NCI-H345 treated with DMSO at 0.1 percent for 48 hours (cell line): ENCODE measurements around the gene NOC4L.
"Not testable (repeated sequence)": the region's sequence is repeated elsewhere in the genome, so short reads cannot be mapped to it uniquely, and the experiment has no call there.

Source experiments
- DNase-seq: peaks from one replicate; lab custom pipeline; 2025; ENCODE audit not compliant: unreplicated experiment; lab: John Stamatoyannopoulos, UW

Gene NOC4L

GRCh38 chr12:132142679-132143335 lies 1.4 kb upstream of the NOC4L start:
- no peak for DNase-seq

DNA sequence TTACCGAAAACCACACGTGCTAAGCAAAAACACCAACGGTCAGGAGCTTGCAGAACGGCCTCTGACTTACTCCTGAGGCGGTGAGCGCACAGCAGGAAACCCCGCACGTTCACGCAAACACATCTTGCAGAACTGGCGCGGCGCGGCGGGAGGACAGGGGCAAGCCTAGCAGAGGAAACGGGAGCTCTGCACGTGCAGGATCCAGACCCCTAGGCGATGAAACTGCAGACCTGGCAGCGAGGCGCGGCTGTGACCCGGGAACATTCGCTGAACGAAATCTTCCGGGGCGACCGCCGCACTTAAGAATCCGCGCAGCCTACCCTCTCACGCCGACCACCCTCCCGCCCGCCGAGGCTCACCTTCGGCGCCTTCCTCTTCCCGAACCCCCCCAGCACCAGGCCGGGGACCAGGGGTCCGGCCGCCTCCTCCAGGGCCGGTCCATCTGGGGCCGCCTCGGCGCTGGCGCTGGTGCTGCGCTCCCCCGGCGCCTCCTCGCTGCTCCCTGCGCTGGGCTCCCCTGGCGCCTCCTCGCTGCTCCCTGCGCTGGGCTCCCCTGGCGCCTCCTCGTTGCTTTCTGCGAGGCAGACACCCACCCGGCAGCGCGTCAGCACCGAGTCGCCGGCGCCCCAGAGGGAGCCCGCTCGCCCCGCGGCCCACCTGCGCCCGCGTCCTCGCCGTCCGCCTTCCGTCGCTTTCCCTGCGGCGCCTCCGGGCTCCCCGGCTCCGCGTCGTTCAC lies 753 bp upstream of the NOC4L start:
- no peak for DNase-seq

- DNase-seq, result no peak
These were observed 532 bp downstream of the NOC4L start for GRCh38 chr12:132144810-132145168.

DNA sequence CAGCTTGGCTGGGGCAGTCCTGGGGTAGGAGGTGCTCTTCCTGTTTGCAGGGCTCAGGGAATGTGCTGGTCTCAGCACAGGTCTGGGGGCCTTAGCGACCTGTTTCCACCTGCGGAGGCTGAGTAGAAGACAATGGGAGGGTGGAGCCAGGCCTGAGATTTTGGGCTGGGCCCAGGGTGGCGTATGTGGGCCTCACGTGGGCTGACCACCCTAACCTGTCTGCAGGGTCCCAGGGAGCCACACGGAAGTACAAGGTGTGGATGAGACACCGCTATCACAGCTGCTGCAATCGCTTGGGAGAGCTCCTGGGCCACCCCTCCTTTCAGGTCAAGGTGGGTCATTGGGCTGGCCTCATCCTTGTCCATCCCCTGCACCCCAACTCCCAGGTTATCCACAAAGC lies 1.1 kb downstream of the NOC4L start:
- DNase-seq, result no peak

DNA sequence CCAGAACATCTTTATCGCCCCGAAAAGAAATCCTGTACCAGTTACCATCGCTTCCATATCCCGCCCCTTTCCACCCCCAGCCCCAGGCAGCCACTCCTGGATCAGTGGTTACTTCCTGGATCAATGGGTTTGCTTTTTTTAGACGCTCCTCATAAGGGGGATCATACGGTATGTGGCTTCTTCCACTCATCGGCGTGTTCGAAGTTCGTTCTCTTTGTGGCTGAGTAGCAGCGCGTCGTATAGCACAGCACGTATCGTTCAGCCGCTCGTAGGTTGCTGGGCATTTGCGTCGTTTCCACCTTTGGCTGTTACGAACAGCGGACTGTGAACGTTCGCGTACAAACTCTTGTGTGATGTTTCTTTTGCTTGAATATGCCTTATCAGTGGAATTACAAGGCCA lies 1.8 kb downstream of the NOC4L start:
- no peak for DNase-seq

GRCh38 chr12:132146772-132147422 lies 2.6 kb downstream of the NOC4L start:
- no peak for DNase-seq

GRCh38 chr12:132147423-132148367 lies 3.4 kb downstream of the NOC4L start:
- no peak for DNase-seq

GRCh38 chr12:132148368-132149045 lies 4.2 kb downstream of the NOC4L start:
- DNase-seq, result no peak

- DNase-seq, result not testable (repeated sequence)
These were observed 5.3 kb downstream of the NOC4L start for GRCh38 chr12:132149526-132149925.

GRCh38 chr12:132150780-132151144 lies 6.5 kb downstream of the NOC4L start:
- DNase-seq, result no peak

GRCh38 chr12:132151145-132151765 lies 7.0 kb downstream of the NOC4L start:
- no peak for DNase-seq

GRCh38 chr12:132151766-132152410 lies 7.6 kb downstream of the NOC4L start:
- DNase-seq, result no peak

- DNase-seq, result no peak
These were observed 8.2 kb downstream of the NOC4L start for GRCh38 chr12:132152411-132152821.

GRCh38 chr12:132152953-132153352 lies 8.7 kb downstream of the NOC4L start:
- no peak for DNase-seq

GRCh38 chr12:132153501-132154340 lies 9.5 kb downstream of the NOC4L start:
- DNase-seq, result peak; percentile 83

DNA sequence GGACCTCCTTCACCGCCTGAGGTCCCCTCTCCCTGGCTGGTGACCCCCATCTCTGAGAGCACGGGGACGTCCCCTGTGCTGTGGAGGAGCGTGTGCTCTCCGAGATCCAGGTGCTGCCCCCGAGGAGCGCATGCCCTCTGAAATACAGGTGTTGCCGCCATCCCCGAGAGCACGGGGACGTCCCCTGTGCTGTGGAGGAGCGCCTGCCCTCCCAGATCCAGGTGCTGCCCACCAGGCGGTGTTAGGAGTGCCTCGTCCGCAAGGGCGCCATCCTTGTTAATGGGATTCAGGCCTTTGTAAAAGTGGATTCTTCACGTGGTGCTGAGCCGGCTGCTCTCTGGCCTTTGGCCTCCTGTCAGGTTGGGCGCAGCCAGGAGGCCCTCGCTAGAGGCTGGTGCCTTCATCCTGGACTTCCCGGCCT lies 10.1 kb downstream of the NOC4L start:
- DNase-seq, result peak; percentile 79

DNA sequence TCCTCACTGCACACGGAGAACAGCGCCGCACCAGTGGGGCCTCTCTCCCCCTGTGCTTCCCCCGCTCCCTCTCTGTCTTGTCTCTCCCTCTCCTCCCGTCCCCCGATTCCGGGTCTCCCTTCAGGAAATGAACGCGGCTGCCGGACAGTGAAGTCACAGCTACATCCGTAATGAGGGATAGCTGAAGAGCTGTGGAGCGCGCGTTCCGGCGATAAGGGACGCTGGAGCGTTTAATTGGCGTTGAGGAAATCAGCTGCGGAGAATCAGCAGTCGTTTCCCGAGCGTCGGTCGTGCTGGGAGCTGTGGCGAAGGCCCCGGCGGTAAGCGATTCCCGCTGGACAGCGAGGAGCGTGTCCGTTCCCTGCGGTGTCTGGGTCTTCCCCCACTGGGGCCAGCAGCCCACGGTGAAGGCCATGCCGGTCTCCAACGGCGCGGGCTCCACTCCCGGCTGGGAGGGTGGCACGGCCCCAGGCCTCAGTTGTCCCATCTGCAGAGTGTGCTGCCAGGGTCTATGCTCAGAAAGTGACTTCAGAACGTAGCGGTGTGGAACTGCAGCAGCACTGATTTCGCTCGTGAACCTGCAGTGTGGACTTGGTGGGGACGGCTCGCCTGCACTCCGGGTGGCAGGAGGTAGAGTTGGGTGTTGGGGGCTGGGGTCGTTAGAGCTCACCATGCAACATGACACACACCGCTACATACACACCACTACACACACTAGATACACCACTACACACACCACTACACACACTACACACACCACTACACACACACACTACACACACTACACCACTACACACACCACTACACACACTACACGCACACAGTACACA lies 10.9 kb downstream of the NOC4L start:
- no peak for DNase-seq
